Stomach (tissue), 9 donors: ENCODE results near the gene SPAG9. TPM values are rescaled to one million over a fixed set of nuclear protein-coding genes. Genes with fewer than 3 reads are reported as not detected.

ENCODE experiments used
- DNase-seq, 2 donors: peaks; one replicate each; pipeline versions ENCODE4 v3.0.0 to v3.0.0-alpha.2; 2013 to 2019
- H3K27ac ChIP-seq, 5 donors: fragments of 200-600 bp in 4 of 5; sonication (generic) in 4 of 5; one replicate each; pipeline ENCODE4 v1.5.1; 2013 to 2019; ENCODE audit warnings: mild to moderate bottlenecking in 1 of 5, moderate library complexity in 1 of 5
- H3K27me3 ChIP-seq, 3 donors: fragments of 200-600 bp; sonication (generic); one replicate each; pipeline ENCODE4 v1.5.1; 2017 to 2019; ENCODE audit warnings: mixed run types in 1 of 3
- H3K36me3 ChIP-seq, 4 donors: fragments of 200-600 bp; sonication (generic); 1 replicate in 3 of 4; 2 replicates in 1 of 4; pipeline ENCODE4 v1.5.1; 2016 to 2019
- H3K4me1 ChIP-seq, 4 donors: fragments of 200-600 bp; sonication (generic); one replicate each; pipeline ENCODE4 v1.5.1; 2016 to 2019
- H3K4me3 ChIP-seq, 4 donors: fragments of 200-600 bp; sonication (generic) in 3 of 4; one replicate each; pipeline ENCODE4 v1.5.1; 2016 to 2019; ENCODE audit warnings: mild to moderate bottlenecking in 1 of 4
- H3K9me3 ChIP-seq, 4 donors: fragments of 200-600 bp; sonication (generic); one replicate each; pipeline ENCODE4 v1.5.1; 2016 to 2019
- EP300 ChIP-seq: sonication (generic); formaldehyde crosslinking; IDR thresholded peaks from one replicate; pipeline ENCODE4 v1.6.1; 2017; ENCODE audit warnings: antibody characterized with exemption
- POLR2A ChIP-seq, 4 donors: fragments of 450-650 bp; IDR thresholded peaks; one replicate each; pipeline ENCODE4 v1.6.1; 2016; ENCODE audit warnings: antibody characterized with exemption in 4 of 4, control low read depth in 2 of 4, mild to moderate bottlenecking in 1 of 4, moderate library complexity in 1 of 4
- POLR2AphosphoS5 ChIP-seq, 3 donors: sonication (generic); formaldehyde crosslinking; IDR thresholded peaks; one replicate each; pipeline ENCODE4 v1.6.1; 2016; ENCODE audit warnings: antibody characterized with exemption in 3 of 3
- WGBS, 5 donors: extraction: QIAGEN DNeasy Blood & Tissue Kit in 3 of 5; methylation state at CpG; one replicate each; pipeline versions ENCODE4 v1.1.5 to v1.1.7; 2013 to 2018; 5-methylcytosine and 5-hydroxymethylcytosine counted together
- intact Hi-C: fragments of 100-400 bp; cut with DNase I; formaldehyde crosslinking; loops from one replicate; pipeline ENCODE4 v1.15.1; 2023; ENCODE audit warnings: low total_unique reads
- polyA plus RNA-seq, 3 donors: library from polyadenylated mRNA; stranded (reverse); fragments of 200-250 nt; gene quantifications; one replicate each; pipeline ENCODE4 v1.2.3, GENCODE V29; 2013
- total RNA-seq, 5 donors: library from RNA; depleted of rRNA; stranded (reverse); fragments of >200 nt; gene quantifications; one replicate each; pipeline versions ENCODE4 v1.1.0 to v1.2.3, GENCODE V29; 2014 to 2016
- TF ChIP-seq, protein P1 (sequence below), 7 experiments: fragments of 450-650 bp in 4 of 7; fragments of 200-600 bp in 3 of 7; sonication (generic) in 3 of 7; IDR thresholded peaks; one replicate each; pipeline ENCODE4 v1.5.1; 2016 to 2019; ENCODE audit warnings: antibody characterized with exemption in 7 of 7, control low read depth in 2 of 7, mild to moderate bottlenecking in 1 of 7
- donor health status: healthy with polysubstance abuse.
- donor health status: Bipolar disorder and iron deficiency.
- donor health status: healthy.

SPAG9 gene
- total and polyA plus RNA-seq, 8 donors = 10.2 to 209 (median 56.5) TPM

GRCh38 chr17:50935221-50935995 lies 185.3 kb downstream of the SPAG9 start:
- WGBS, 5 donors = 28 to 42% (median 38%) methylated on average over 6 to 16 of the region's 16 CpGs
- H3K27me3 ChIP-seq = no peaks in the 10 kb centered on the region
- H3K4me3 ChIP-seq = no peak overlapping the region
- H3K4me1 ChIP-seq = peaks cover 23 to 64% (median 45%) of the 10 kb centered on the region in 4 donors
- H3K27ac ChIP-seq = peak overlapping the region; percentile 86 to 98 (median 87)
- no peaks in the 10 kb centered on the region for H3K9me3 ChIP-seq
- TF ChIP-seq POLR2A (IDR thresholded peaks at IDR 0.05) (no peak), POLR2AphosphoS5 (IDR thresholded peaks at IDR 0.05) (peak; percentile 74 to 91 (median 90)), EP300 (peak; percentile 45)
- TF ChIP-seq, protein P1, sequence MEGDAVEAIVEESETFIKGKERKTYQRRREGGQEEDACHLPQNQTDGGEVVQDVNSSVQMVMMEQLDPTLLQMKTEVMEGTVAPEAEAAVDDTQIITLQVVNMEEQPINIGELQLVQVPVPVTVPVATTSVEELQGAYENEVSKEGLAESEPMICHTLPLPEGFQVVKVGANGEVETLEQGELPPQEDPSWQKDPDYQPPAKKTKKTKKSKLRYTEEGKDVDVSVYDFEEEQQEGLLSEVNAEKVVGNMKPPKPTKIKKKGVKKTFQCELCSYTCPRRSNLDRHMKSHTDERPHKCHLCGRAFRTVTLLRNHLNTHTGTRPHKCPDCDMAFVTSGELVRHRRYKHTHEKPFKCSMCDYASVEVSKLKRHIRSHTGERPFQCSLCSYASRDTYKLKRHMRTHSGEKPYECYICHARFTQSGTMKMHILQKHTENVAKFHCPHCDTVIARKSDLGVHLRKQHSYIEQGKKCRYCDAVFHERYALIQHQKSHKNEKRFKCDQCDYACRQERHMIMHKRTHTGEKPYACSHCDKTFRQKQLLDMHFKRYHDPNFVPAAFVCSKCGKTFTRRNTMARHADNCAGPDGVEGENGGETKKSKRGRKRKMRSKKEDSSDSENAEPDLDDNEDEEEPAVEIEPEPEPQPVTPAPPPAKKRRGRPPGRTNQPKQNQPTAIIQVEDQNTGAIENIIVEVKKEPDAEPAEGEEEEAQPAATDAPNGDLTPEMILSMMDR (IDR thresholded peaks at IDR 0.05) = no peak
- H3K36me3 ChIP-seq = no peaks in the 10 kb centered on the region
- DNase-seq = peak; percentile 73 to 94
- intact Hi-C loops = no loop called here

GRCh38 chr17:50934672-50935220 lies 185.9 kb downstream of the SPAG9 start:
- H3K36me3 ChIP-seq = no peaks in the 10 kb centered on the region
- intact Hi-C loops = no loop called here
- DNase-seq = no peak
- peak overlapping the region; percentile 86 to 98 (median 87) for H3K27ac ChIP-seq
- WGBS, 5 donors = 85 to 91% (median 88%) methylated on average over 8 to 15 of the region's 15 CpGs
- no peak for TF ChIP-seq POLR2A (IDR thresholded peaks at IDR 0.05)
- TF ChIP-seq POLR2AphosphoS5 (IDR thresholded peaks at IDR 0.05) = no peak
- TF ChIP-seq, protein P1 (IDR thresholded peaks at IDR 0.05) = no peak
- no peak for TF ChIP-seq EP300
- peaks cover 27 to 64% (median 45%) of the 10 kb centered on the region in 4 donors for H3K4me1 ChIP-seq
- no peaks in the 10 kb centered on the region for H3K9me3 ChIP-seq
- H3K4me3 ChIP-seq = no peak overlapping the region
- no peaks in the 10 kb centered on the region for H3K27me3 ChIP-seq

- no peak overlapping the region for H3K4me3 ChIP-seq
- DNase-seq = no peak
- H3K9me3 ChIP-seq = no peaks in the 10 kb centered on the region
- 77 to 90% (median 81%) methylated on average over 4 of the region's 4 CpGs for WGBS, 5 donors
- intact Hi-C loops = no loop called here
- H3K27me3 ChIP-seq = no peaks in the 10 kb centered on the region
- H3K4me1 ChIP-seq = peaks cover 27 to 66% (median 46%) of the 10 kb centered on the region in 4 donors
- TF ChIP-seq POLR2A (IDR thresholded peaks at IDR 0.05) (no peak), EP300 (no peak), POLR2AphosphoS5 (IDR thresholded peaks at IDR 0.05) (no peak)
- TF ChIP-seq, protein P1 (IDR thresholded peaks at IDR 0.05) = no peak
- H3K36me3 ChIP-seq = no peaks in the 10 kb centered on the region
- H3K27ac ChIP-seq = peak overlapping the region; percentile 39 to 98 (median 87)
Observed at GRCh38 chr17:50934161-50934560, 186.5 kb downstream of the SPAG9 start.

GRCh38 chr17:50931144-50931908 lies 189.3 kb downstream of the SPAG9 start:
- Histone ChIP-seq H3K4me3 (peak overlapping the region; percentile 37 to 51 (median 46)), H3K36me3 (no peaks in the 10 kb centered on the region), H3K4me1 (peaks cover 27 to 71% (median 47%) of the 10 kb centered on the region in 4 donors), H3K9me3 (no peaks in the 10 kb centered on the region), H3K27me3 (no peaks in the 10 kb centered on the region), H3K27ac (peak overlapping the region; percentile 92 to 98 (median 97))
- intact Hi-C loops = no loop called here
- DNase-seq = peak; percentile 92 to 95
- TF ChIP-seq POLR2AphosphoS5 (IDR thresholded peaks at IDR 0.05) = peak in 2 of 3 donors; percentile 72 to 82
- TF ChIP-seq EP300 = no peak
- TF ChIP-seq POLR2A (IDR thresholded peaks at IDR 0.05) = no peak
- 0 to 1% (median 1%) methylated on average over 40 to 62 of the region's 62 CpGs for WGBS, 5 donors
